ENCODE data around the gene OR8D2.
"Not testable (repeated sequence)": the region's sequence is repeated elsewhere in the genome, so short reads cannot be mapped to it uniquely, and the experiment has no call there.

Gene OR8D2

DNA sequence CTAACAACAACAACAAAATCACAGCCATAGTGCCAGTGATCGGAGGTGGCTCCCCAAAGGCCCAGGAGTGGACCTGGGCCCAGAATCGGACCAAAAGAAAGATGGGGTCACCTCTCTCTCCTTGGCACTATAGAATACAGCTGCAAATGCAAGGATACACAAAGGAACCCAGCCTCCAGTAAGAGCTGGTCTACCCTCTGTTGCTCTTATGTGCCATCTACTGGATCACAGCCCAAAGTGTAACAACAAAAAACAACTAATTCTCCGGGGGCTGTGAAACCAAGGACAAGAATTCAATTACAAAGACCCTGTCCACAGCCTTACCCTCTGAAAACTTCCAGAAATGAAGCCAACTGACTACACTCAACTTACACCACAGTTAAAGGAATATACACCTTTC, 42.2 kb downstream of the OR8D2 start:
- H3K36me3 Mint-ChIP-seq (ENCODE audit: low read depth), result no peaks in the 10 kb centered on the region
- H3K4me1 Mint-ChIP-seq, result no peaks in the 10 kb centered on the region
- no peak for DNase-seq
- no peak for TF ChIP-seq CTCF (IDR thresholded peaks at IDR 0.05)
- no peak overlapping the region for H3K27ac Mint-ChIP-seq
- H3K27me3 Mint-ChIP-seq (ENCODE audit: low read depth, poor library complexity), result no peaks in the 10 kb centered on the region
- H3K4me3 Mint-ChIP-seq, result no peak overlapping the region
- peaks cover 26% of the 10 kb centered on the region for H3K9me3 Mint-ChIP-seq

GRCh38 chr11:124277207-124277606, 42.8 kb downstream of the OR8D2 start:
- TF ChIP-seq CTCF (IDR thresholded peaks at IDR 0.05), result no peak
- Mint-ChIP-seq H3K9me3 (peaks cover 20% of the 10 kb centered on the region), H3K27ac (no peak overlapping the region), H3K36me3 (ENCODE audit: low read depth) (no peaks in the 10 kb centered on the region), H3K4me3 (no peak overlapping the region), H3K27me3 (ENCODE audit: low read depth, poor library complexity) (no peaks in the 10 kb centered on the region), H3K4me1 (no peaks in the 10 kb centered on the region)
- DNase-seq, result no peak

DNA sequence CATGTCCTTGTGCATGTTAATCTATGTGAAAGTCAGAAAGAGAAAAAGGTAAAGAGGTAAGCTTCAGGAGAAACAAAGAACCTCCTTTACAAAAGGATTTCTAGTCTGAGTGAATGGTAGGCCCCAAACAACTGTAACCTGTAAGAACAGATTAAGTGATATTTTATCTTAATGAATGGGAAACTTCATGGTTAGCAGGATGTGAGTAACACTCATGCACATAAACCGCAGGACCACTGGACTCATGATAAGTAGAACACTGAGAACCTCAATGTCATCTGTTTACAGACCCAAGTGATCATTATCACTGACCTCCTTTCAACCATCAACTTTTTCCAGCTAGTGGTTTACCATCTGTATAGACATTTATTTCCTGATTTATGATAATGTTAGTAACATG, 43.9 kb downstream of the OR8D2 start:
- DNase-seq, result no peak
- no peaks in the 10 kb centered on the region for H3K27me3 Mint-ChIP-seq (ENCODE audit: low read depth, poor library complexity)
- TF ChIP-seq CTCF (IDR thresholded peaks at IDR 0.05), result no peak
- H3K9me3 Mint-ChIP-seq, result peaks cover 9% of the 10 kb centered on the region
- H3K27ac Mint-ChIP-seq, result no peak overlapping the region
- peaks cover 2% of the 10 kb centered on the region for H3K4me1 Mint-ChIP-seq
- H3K36me3 Mint-ChIP-seq (ENCODE audit: low read depth), result no peaks in the 10 kb centered on the region
- no peak overlapping the region for H3K4me3 Mint-ChIP-seq

DNA sequence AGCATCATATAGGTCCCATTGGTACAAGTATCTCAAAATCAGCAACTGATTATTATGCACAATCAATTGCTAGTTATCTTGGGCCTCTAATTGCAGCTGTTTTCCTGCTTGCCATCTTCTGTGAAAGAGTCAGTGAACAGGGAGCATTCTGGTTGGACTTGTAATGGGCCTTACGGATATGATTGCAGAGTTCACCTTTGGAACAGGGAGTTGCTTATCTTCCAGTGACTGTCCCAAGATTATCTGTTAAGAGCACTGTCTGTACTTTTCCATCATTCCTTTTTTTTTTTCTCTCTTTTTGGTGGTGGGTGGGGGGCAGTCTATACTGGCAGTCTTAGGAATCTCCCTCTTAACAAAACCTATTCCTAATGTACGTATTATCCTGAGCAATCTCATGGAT, 46.0 kb downstream of the OR8D2 start:
- no peaks in the 10 kb centered on the region for H3K9me3 Mint-ChIP-seq
- no peaks in the 10 kb centered on the region for H3K27me3 Mint-ChIP-seq (ENCODE audit: low read depth, poor library complexity)
- DNase-seq, result no peak
- no peak overlapping the region for H3K4me3 Mint-ChIP-seq
- no peak for TF ChIP-seq CTCF (IDR thresholded peaks at IDR 0.05)
- peaks cover 9% of the 10 kb centered on the region for H3K4me1 Mint-ChIP-seq
- H3K27ac Mint-ChIP-seq, result no peak overlapping the region
- H3K36me3 Mint-ChIP-seq (ENCODE audit: low read depth), result no peaks in the 10 kb centered on the region

DNA sequence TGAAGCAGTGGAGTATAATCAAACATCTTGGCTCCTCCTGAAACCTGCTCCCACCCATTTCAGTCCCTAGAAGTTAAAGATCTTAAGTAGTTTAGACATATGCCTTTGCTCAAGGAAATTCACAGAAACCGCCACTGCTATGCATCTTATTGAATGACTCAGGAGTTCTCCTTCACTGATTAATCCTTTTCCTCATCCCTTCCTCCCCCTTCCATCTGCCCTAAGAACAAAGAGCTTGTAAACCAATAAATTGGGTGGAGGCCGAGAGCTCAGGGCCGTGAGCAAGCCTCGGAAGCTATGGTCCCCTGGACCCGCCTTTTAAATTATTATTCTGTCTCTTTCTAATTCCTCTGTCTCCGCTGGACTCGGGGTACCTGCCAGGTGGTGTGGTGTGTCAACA, 49.1 kb downstream of the OR8D2 start:
- H3K36me3 Mint-ChIP-seq (ENCODE audit: low read depth); H3K27me3 Mint-ChIP-seq (ENCODE audit: low read depth, poor library complexity); H3K4me1 Mint-ChIP-seq; H3K9me3 Mint-ChIP-seq; DNase-seq; H3K4me3 Mint-ChIP-seq: not testable (repeated sequence)
- peak overlapping the region; percentile 7 for H3K27ac Mint-ChIP-seq
